GM18870 (cell line): ENCODE data around the gene RGS6.

ENCODE experiments used
- ATAC-seq: cut with Tn5 transposase; IDR thresholded peaks from one replicate; pipeline ENCODE4 v1.9.1; 2021; ENCODE audit warnings: moderate library complexity; ENCODE audit not compliant: unreplicated experiment

RGS6 gene

DNA sequence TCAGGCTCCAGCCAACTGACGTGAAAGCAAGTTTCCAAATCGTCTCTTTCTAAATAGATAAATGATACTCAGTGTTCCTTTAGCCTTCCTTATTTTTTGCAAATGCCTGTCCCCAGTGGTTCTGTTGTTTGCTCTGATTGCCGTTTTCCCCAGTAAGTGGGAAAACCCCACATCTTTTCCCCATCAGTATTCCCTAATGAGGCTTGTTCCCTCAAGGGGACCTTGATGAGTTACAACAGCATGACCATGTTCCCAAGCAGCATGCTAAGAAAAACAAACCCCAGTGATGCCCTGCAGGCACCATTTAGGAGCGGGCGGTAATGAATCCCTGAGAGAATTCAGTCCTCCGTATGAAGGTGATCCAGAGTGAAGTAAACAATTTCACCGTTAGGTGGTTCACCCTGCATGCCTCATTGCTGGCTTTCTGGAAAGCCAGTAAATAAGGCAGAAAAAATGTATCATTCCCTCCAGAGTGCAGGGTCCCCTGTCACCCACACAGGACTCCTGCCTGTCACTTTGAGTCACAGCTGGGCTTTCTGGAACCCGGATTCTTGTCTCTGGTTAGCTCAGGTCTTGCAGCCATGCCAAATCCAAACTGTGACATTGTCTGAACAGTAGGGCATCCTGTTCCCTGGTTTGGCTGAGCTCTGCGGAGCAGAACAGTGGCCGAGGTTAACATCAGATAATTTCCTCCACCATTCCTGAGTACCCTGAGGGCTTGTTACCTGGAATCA lies 222.6 kb downstream of the RGS6 start:
- ATAC-seq = no peak

DNA sequence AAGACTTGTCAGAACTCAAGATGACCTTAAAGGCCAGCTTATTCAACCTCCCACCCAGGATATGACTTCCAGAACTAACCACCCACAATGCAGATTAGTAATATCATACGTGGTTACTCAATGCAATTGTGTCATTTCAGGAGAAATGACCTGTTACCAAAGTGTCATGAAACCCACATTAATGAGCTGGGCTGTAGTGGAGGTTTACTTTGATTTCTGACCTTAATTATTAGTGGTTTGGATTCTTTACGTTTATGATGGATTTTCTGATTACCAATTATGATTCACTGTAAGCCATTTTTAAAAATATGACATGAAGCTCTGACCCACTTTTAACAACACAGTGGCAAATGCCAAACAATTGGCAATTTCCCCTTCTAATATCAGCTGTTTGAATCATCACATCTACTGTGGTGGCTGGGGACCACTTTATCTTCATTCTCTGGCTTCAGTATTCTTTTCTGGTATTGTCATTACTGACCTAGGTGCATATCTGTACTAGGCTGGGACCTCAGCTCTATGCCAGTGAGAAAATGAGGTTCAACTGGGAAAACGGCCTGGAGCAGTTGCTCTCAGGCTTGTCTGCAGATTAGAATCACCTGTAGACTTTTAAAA lies 223.3 kb downstream of the RGS6 start:
- no peak for ATAC-seq

- ATAC-seq = no peak
These were observed 232.4 kb downstream of the RGS6 start for GRCh38 chr14:72164420-72165228.

DNA sequence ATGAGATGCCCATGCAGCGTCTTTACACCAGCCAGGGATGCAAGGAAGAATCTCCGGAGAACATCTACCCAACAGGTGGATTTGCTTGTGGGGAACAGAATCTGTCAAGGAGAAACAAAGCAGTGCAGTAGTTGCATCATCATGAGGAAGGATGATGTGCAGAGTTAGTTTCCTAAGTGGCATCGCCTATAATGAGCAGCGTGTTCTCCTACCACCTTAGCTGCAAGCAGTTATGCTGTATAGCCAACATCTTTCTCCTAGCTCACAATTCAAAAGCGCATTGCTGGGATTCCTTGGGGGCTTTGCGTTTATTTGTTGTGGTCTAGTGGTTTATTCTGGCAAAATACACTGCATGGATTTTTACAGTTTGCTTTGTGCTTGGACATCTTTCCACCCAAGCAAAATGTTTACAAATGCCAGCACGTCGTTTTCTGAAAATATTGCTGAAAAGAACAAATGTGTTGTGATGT lies 233.0 kb downstream of the RGS6 start:
- ATAC-seq = no peak

GRCh38 chr14:72169521-72169920 lies 237.3 kb downstream of the RGS6 start:
- no peak for ATAC-seq

- no peak for ATAC-seq
These were observed 239.8 kb downstream of the RGS6 start for GRCh38 chr14:72172049-72172448.

DNA sequence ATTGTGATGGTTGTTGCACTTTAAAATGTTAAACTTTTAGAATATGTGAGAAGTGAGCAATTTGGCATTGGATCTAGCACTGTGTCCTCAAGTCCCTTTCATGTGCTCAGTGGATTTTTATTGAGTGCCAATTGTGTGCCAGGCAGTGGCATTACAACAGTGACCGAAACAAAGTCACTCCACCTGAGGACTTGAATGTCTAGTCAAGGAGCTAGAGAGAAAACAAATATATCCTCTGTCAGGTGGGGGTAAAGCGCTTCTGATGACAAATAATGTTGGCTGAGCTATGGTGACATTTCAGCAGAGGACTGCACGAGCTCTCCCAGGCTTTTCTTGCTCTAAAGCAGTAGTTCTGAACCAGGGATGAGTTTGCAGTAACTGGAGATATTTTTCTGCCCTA lies 240.4 kb downstream of the RGS6 start:
- no peak for ATAC-seq

DNA sequence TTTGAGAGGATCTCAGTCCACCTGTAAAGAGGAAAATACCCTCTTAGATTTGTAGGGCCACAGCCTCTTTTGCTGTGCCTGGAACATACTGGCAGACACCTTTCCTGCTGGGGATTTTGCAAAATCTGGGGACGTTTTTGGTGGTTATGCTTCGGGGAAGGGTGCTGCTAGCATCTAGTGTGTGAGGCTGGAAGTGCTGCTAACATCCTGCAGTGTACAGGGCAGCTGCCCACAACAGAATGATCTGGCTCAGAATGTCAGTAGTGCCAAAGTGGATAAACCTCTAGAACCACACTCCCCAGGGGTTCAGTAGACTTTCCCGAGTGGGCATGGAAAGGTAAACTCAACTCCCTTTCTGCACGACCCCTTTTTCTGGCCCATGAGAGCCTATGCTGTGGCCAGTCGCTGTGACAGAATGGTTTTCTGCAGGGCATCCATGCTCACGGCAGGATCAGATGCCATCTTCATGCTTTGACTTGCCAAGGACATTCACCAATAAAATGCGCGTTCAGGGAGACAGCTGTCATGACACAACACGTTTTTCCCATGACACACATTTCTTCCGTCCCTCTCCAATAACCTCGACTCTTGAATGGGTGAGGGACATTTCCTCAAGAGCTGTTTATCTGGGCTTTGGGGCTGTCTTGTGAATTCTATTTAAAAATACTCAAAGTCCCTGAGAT lies 240.9 kb downstream of the RGS6 start:
- no peak for ATAC-seq

GRCh38 chr14:72177251-72177650 lies 245.0 kb downstream of the RGS6 start:
- no peak for ATAC-seq

GRCh38 chr14:72178517-72178916 lies 246.3 kb downstream of the RGS6 start:
- ATAC-seq = no peak

GRCh38 chr14:72182708-72183432 lies 250.6 kb downstream of the RGS6 start:
- no peak for ATAC-seq

DNA sequence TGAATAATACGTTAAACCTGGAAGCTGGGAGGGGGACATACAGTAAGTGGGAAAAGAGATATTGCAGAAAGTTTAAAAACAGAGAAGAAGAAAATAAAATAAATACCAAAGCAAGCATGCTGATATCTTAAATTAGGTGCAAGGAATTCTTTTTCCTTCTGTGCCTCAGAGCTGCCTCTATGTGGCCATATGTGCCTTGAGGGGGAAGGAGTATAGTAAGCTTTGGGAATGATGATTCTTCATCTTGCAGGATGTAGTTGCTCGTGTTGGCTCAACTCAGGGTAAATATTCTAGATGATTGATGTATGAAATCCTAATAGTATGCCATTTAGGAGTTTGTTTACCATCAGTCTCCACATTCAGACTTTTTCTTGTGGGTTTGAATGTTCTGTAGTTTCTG lies 251.4 kb downstream of the RGS6 start:
- no peak for ATAC-seq

- ATAC-seq = no peak
These were observed 254.3 kb downstream of the RGS6 start for GRCh38 chr14:72186523-72186922.

DNA sequence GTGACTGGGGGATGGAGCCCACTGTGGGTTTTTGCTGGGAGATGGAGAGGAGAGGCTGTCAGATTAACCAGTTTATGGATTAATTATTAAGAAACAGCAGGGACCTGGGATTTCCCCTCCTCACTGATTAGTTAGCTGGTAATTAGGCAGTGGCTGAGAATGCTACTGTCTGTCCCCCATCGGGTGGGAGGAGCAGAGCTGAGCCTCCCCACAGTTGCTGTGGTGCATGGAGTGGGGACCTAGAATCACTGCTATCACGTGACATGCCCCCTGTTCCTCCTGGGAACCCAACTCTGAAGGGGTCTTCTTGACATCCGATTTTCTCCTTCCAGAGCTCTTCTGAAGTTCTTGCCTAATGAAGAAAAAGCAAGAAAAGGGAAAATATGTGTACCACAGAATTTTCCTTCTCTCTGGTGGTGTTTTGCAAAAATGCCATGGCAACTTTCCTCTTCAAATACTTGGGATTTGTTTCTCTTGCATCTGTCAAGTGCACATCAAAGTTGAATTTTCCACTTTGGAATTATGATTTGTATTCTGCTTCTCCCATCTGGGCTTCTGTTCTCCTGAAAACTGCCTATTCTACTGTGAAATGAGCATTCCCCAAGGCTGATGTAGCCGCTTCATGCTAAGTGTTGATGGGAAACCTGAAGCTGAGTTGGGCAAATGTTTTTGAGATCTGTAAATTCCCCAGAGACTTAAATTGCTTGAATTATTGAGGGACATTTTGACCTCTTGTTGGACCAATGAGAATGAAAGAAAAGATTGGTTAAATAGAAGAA lies 264.2 kb downstream of the RGS6 start:
- no peak for ATAC-seq

GRCh38 chr14:72201645-72202044 lies 269.4 kb downstream of the RGS6 start:
- no peak for ATAC-seq

DNA sequence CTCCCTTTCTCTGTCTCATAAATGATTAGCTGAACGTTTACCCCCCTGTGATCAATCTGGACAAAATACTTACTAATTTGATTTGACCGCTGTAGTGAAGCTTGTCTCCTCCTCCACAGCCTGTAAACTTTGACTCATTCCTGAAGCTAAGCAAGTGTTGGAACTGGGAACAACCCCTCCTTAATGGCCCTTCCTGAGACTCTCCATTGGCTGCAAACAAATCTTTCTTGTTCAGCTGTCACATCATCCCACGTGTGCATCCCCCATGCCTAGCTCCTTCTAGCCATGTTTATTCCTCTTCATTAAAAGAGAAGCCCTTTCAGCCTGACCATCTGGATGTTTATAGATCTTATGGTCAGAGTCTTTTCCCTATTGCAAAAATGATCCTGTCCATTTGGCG lies 281.2 kb downstream of the RGS6 start:
- no peak for ATAC-seq

- no peak for ATAC-seq
These were observed 282.9 kb downstream of the RGS6 start for GRCh38 chr14:72215080-72215479.

DNA sequence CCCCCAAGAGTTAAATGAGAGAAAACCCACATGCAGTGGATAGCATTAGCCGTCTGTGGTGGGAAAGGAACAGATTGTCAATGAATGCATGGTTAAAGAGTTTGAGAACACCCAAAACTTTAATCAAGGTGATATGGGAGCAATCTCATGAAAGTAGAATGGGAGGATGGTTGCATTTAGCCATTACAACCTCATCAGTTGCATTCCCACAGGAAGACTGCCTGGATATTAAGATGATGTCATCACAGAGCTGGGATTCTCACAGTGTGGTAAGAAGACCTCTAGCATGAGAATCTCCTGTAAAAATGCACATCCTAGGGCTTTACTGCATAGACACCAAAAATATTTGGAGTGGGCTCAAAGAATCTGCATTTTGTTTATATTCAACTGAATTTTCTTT lies 284.9 kb downstream of the RGS6 start:
- ATAC-seq = no peak

- ATAC-seq = no peak
These were observed 289.8 kb downstream of the RGS6 start for GRCh38 chr14:72222046-72222445.

DNA sequence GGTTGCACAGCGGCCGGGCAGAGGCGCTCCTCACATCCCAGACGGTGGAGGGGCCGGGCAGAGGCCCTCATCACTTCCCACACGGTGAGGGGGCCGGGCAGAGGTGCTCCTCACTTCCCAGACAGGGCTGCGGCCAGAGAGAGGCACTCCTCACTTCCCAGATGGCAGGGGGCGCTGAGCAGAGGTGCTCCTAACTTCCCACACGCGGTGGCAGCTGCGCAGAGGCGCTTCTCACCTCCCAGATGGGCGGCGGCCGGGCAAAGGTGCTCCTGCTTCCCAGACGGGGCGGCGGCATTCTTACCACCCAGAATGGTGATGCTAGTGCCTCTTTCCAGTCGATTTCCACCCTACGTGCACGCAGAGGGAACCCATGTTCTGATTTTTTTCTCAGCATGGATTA lies 304.4 kb downstream of the RGS6 start:
- ATAC-seq = no peak
